ENCODE results near the gene PCDHAC2. TPM values are rescaled to one million over a fixed set of nuclear protein-coding genes. Genes with fewer than 3 reads are reported as not detected.

PCDHAC2 gene
- polyA plus RNA-seq, 5 donors, result 2.4 to 4.3 (median 3.5) TPM

GRCh38 chr5:140986117-140986521 lies 19.8 kb downstream of the PCDHAC2 start:
- no peak for DNase-seq

DNA sequence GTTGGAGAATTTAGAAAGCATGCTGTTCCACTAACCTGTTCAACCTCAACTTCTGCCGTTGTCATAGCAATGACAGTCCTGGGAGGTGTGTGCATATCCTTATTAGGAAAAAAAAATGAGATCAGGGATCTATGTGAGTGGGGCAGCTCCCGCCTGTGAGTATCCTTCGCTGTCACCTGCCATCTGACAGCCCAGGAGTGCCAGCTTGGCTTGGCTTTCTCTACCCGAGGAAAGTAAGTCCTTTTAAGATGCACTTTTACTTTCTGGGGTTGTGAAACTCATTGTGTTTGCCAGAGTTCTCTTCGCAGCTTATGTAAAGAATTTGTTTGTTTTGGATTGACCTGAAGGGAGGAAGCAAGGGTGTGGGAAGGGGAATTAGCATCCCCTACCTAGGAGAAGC lies 21.8 kb downstream of the PCDHAC2 start:
- DNase-seq, result no peak

GRCh38 chr5:140988608-140989007 lies 22.3 kb downstream of the PCDHAC2 start:
- no peak for DNase-seq

DNA sequence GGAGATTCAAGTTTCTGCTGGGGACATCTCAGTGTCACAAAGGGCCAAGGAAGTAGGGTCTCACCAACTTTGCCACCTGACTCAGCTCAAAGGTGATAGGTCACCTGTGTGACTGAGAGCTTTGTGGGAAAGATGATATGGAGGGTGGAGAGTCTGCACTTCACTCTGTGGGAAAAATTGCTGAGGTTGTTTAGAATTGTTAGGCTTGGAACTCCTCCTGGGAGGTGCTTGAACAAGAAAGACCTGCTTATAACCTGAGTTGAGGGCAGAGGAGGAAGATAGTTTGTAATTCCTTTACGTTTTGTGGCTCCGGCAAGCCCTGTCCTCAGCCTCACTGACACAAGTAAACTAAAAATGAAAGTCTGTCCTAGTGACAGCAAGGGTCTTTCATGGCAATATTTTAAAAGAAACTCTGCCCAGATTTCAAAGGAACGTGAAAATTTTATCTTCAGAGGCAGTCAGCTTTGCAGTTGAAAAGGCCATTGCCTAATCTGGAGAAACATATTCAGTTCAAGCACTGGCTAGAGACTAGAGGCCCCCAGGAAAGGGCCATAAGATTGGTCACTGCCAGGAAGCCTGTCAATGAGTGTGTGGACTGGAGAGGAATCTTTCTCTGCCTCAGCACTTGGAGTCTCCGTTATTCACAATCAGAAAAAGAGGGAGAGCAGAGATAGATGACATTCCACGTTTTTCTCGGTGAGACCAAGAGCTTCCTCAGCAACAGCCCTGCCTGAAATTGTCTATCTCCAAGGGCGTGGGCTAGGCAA lies 23.2 kb downstream of the PCDHAC2 start:
- no peak for DNase-seq

- DNase-seq, result no peak
Observed at GRCh38 chr5:140992828-140993227, 26.6 kb downstream of the PCDHAC2 start.

- no peak for DNase-seq
Observed at GRCh38 chr5:140996060-140996459, 29.8 kb downstream of the PCDHAC2 start.

GRCh38 chr5:140998921-140999410 lies 32.7 kb downstream of the PCDHAC2 start:
- no peak for DNase-seq

GRCh38 chr5:141001446-141001843 lies 35.2 kb downstream of the PCDHAC2 start:
- DNase-seq, result no peak

- DNase-seq, result no peak
Observed at GRCh38 chr5:141001844-141002604, 35.7 kb downstream of the PCDHAC2 start.

DNA sequence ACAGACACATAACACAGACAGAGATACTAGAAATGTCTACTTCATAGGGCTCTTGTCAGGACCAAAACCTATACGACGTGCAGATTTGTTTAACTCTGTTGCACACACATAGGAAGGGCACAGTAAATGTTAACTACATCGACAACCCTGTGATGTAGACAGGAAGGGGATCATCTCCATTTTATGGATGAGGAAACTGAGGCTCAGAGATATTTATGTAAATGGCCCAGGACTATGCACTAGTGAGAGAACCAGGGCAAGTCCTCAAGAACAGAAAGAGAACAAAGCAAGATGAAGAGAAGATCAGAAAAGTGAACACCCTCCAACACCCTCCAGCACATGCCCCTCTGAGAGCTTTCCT lies 36.3 kb downstream of the PCDHAC2 start:
- DNase-seq, result no peak

- DNase-seq, result no peak
Observed at GRCh38 chr5:141003031-141003430, 36.8 kb downstream of the PCDHAC2 start.

- DNase-seq, result no peak
Observed at GRCh38 chr5:141003791-141004611, 37.7 kb downstream of the PCDHAC2 start.

DNA sequence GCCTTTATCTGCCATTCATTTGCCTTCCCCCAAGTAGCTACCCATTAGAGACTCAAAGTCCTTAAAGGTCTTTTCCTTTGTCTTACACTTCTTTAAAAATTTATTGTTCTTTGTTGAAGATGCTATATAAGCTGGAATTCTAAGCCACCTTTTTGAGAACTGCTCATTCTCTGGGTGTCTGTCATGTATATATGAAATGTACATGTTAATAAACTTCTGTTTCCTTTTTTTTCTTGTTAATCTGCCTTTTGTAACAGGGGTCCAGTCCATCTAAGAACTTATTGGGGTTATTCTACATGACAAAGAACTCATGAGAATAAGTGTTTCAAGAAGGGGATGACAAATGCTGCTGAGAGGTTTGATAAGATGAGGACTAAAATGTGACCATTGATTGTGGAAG lies 41.5 kb downstream of the PCDHAC2 start:
- no peak for DNase-seq

GRCh38 chr5:141010047-141010793 lies 43.9 kb downstream of the PCDHAC2 start:
- DNase-seq, result no peak

GRCh38 chr5:141017943-141018342 lies 51.7 kb downstream of the PCDHAC2 start:
- no peak for DNase-seq

Other genes with a start within 250 kb of the PCDHAC2 start
- gene PCDHA1, start 180.3 kb upstream of the PCDHAC2 start, polyA plus RNA-seq (ENCODE audit: insufficient read depth in 1 of 5, insufficient read length in 5 of 5, low replicate concordance in 1 of 5), result under 1 TPM; 0.07 to 0.18 (median 0.09) TPM
- gene PCDHA2, start 171.6 kb upstream of the PCDHAC2 start, polyA plus RNA-seq (ENCODE audit: insufficient read depth in 1 of 5, insufficient read length in 5 of 5, low replicate concordance in 1 of 5), result under 1 TPM; 0.14 to 0.34 (median 0.31) TPM
- gene PCDHA3, start 165.4 kb upstream of the PCDHAC2 start, polyA plus RNA-seq (ENCODE audit: insufficient read depth in 1 of 5, insufficient read length in 5 of 5, low replicate concordance in 1 of 5), result under 1 TPM; 0.19 to 0.40 (median 0.27) TPM
- under 1 TPM; 0.27 to 0.50 (median 0.44) TPM for gene PCDHA4, start 159.4 kb upstream of the PCDHAC2 start, polyA plus RNA-seq (ENCODE audit: insufficient read depth in 1 of 5, insufficient read length in 5 of 5, low replicate concordance in 1 of 5)
- gene PCDHA5, start 144.9 kb upstream of the PCDHAC2 start, polyA plus RNA-seq (ENCODE audit: insufficient read depth in 1 of 5, insufficient read length in 5 of 5, low replicate concordance in 1 of 5), result under 1 TPM; 0.06 to 0.12 (median 0.09) TPM
- gene PCDHA6, start 138.5 kb upstream of the PCDHAC2 start, polyA plus RNA-seq (ENCODE audit: insufficient read depth in 1 of 5, insufficient read length in 5 of 5, low replicate concordance in 1 of 5), result under 1 TPM; 0.21 to 0.37 (median 0.29) TPM
- under 1 TPM; 0.32 to 0.67 (median 0.44) TPM for gene PCDHA7, start 132.2 kb upstream of the PCDHAC2 start, polyA plus RNA-seq (ENCODE audit: insufficient read depth in 1 of 5, insufficient read length in 5 of 5, low replicate concordance in 1 of 5)
- gene PCDHA8, start 125.3 kb upstream of the PCDHAC2 start, polyA plus RNA-seq (ENCODE audit: insufficient read depth in 1 of 5, insufficient read length in 5 of 5, low replicate concordance in 1 of 5), result under 1 TPM; 0.04 to 0.21 (median 0.12) TPM
- under 1 TPM; 0.04 to 0.10 (median 0.05) TPM for gene PCDHA9, start 118.1 kb upstream of the PCDHAC2 start, polyA plus RNA-seq (ENCODE audit: insufficient read depth in 1 of 5, insufficient read length in 5 of 5, low replicate concordance in 1 of 5)
- under 1 TPM; 0.10 to 0.67 (median 0.36) TPM for gene PCDHA10, start 110.6 kb upstream of the PCDHAC2 start, polyA plus RNA-seq (ENCODE audit: insufficient read depth in 1 of 5, insufficient read length in 5 of 5, low replicate concordance in 1 of 5)
- under 1 TPM; 0.09 to 0.74 (median 0.32) TPM for gene PCDHA11, start 97.5 kb upstream of the PCDHAC2 start, polyA plus RNA-seq (ENCODE audit: insufficient read depth in 1 of 5, insufficient read length in 5 of 5, low replicate concordance in 1 of 5)
- under 1 TPM; 0.08 to 0.14 (median 0.09) TPM for gene PCDHA12, start 91.2 kb upstream of the PCDHAC2 start, polyA plus RNA-seq (ENCODE audit: insufficient read depth in 1 of 5, insufficient read length in 5 of 5, low replicate concordance in 1 of 5)
- gene PCDHA13, start 84.4 kb upstream of the PCDHAC2 start, polyA plus RNA-seq (ENCODE audit: insufficient read depth in 1 of 5, insufficient read length in 5 of 5, low replicate concordance in 1 of 5), result under 1 TPM; 0.08 to 0.42 (median 0.11) TPM
- under 1 TPM; 0.23 to 0.53 (median 0.30) TPM for gene PCDHAC1, start 40.2 kb upstream of the PCDHAC2 start, polyA plus RNA-seq (ENCODE audit: insufficient read depth in 1 of 5, insufficient read length in 5 of 5, low replicate concordance in 1 of 5)
- under 1 TPM; 0.06 to 0.20 (median 0.11) TPM for gene PCDHB1, start 84.9 kb downstream of the PCDHAC2 start, polyA plus RNA-seq (ENCODE audit: insufficient read depth in 1 of 5, insufficient read length in 5 of 5, low replicate concordance in 1 of 5)
- gene PCDHB2, start 128.1 kb downstream of the PCDHAC2 start, polyA plus RNA-seq (ENCODE audit: insufficient read depth in 1 of 5, insufficient read length in 5 of 5, low replicate concordance in 1 of 5), result 10 to 100 TPM in 1 of 5 donors, 1 to 10 TPM in 4; 5.7 to 11.9 (median 7.5) TPM
- 1 to 10 TPM; 1.9 to 3.4 (median 2.8) TPM for gene PCDHB3, start 134.0 kb downstream of the PCDHAC2 start, polyA plus RNA-seq (ENCODE audit: insufficient read depth in 1 of 5, insufficient read length in 5 of 5, low replicate concordance in 1 of 5)
- 1 to 10 TPM; 1.7 to 3.0 (median 2.9) TPM for gene PCDHB4, start 155.3 kb downstream of the PCDHAC2 start, polyA plus RNA-seq (ENCODE audit: insufficient read depth in 1 of 5, insufficient read length in 5 of 5, low replicate concordance in 1 of 5)
- gene PCDHB5, start 168.7 kb downstream of the PCDHAC2 start, polyA plus RNA-seq (ENCODE audit: insufficient read depth in 1 of 5, insufficient read length in 5 of 5, low replicate concordance in 1 of 5), result 10 to 100 TPM in 3 of 5 donors, 1 to 10 TPM in 2; 9.1 to 15.4 (median 10.6) TPM
- 1 to 10 TPM; 2.5 to 3.7 (median 3.0) TPM for gene PCDHB6, start 183.6 kb downstream of the PCDHAC2 start, polyA plus RNA-seq (ENCODE audit: insufficient read depth in 1 of 5, insufficient read length in 5 of 5, low replicate concordance in 1 of 5)
- 1 to 10 TPM; 3.9 to 6.0 (median 4.7) TPM for gene PCDHB7, start 206.2 kb downstream of the PCDHAC2 start, polyA plus RNA-seq (ENCODE audit: insufficient read depth in 1 of 5, insufficient read length in 5 of 5, low replicate concordance in 1 of 5)
- 1 to 10 TPM; 1.1 to 2.5 (median 2.2) TPM for gene PCDHB8, start 211.3 kb downstream of the PCDHAC2 start, polyA plus RNA-seq (ENCODE audit: insufficient read depth in 1 of 5, insufficient read length in 5 of 5, low replicate concordance in 1 of 5)
- gene PCDHB16, start 215.9 kb downstream of the PCDHAC2 start, polyA plus RNA-seq (ENCODE audit: insufficient read depth in 1 of 5, insufficient read length in 5 of 5, low replicate concordance in 1 of 5), result 1 to 10 TPM; 4.7 to 6.6 (median 4.9) TPM
- gene PCDHB9, start 220.7 kb downstream of the PCDHAC2 start, polyA plus RNA-seq (ENCODE audit: insufficient read depth in 1 of 5, insufficient read length in 5 of 5, low replicate concordance in 1 of 5), result 1 to 10 TPM; 3.1 to 5.6 (median 4.0) TPM
- gene PCDHB10, start 225.9 kb downstream of the PCDHAC2 start, polyA plus RNA-seq (ENCODE audit: insufficient read depth in 1 of 5, insufficient read length in 5 of 5, low replicate concordance in 1 of 5), result 1 to 10 TPM; 5.0 to 7.5 (median 6.9) TPM
- gene PCDHB11, start 233.2 kb downstream of the PCDHAC2 start, polyA plus RNA-seq (ENCODE audit: insufficient read depth in 1 of 5, insufficient read length in 5 of 5, low replicate concordance in 1 of 5), result 1 to 10 TPM; 1.7 to 4.5 (median 3.3) TPM
- gene PCDHB12, start 242.2 kb downstream of the PCDHAC2 start, polyA plus RNA-seq (ENCODE audit: insufficient read depth in 1 of 5, insufficient read length in 5 of 5, low replicate concordance in 1 of 5), result 1 to 10 TPM; 4.3 to 6.6 (median 5.4) TPM
- 1 to 10 TPM; 3.9 to 6.0 (median 5.0) TPM for gene PCDHB13, start 247.4 kb downstream of the PCDHAC2 start, polyA plus RNA-seq (ENCODE audit: insufficient read depth in 1 of 5, insufficient read length in 5 of 5, low replicate concordance in 1 of 5)